ENCODE measurements around the gene HPGDS. TPM values are rescaled to one million over a fixed set of nuclear protein-coding genes. Genes with fewer than 3 reads are reported as not detected.

HPGDS gene
- not detected in 5 replicates for total RNA-seq (2022; extraction: Qiagen RNA extraction)

DNA sequence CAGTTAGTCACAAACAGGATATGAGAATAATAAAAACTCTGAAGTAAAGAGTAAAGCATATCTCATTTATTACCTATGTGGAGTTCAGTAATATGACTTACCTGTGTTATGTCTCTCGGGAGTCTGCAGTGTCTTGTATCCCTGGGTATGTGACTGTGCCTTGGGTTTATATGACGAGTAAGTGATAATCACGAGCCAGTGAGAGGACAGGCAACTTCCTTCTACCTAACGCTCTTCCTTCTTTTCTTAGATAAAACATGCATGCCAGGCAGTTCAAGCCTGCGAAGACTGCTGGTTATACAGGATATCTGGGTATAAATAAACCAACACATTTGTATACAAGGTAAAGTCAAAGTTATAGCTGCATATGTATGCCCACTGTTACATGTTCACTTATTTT is at the start of gene HPGDS:
Gene HPGDS (minus strand): TSS at position 143 of the 400 bp plus-strand sequence. CDS start 8,207 bp downstream, outside the sequence.

Other genes starting within 250 kb of the HPGDS start
- 10.3 to 14.6 TPM (median 13.4 TPM) in 5 replicates for gene SMARCAD1, start 135.0 kb downstream of the HPGDS start, total RNA-seq (2022; extraction: Qiagen RNA extraction)
- gene PDLIM5, start 109.1 kb upstream of the HPGDS start, total RNA-seq (2022; extraction: Qiagen RNA extraction): 25.4 to 43.6 TPM (median 36.5 TPM) in 5 replicates